GM06990 (cell line): ENCODE data around the gene IGFL2.

Source experiments
- DNase-seq: peaks from one replicate; pipeline ENCODE4 v3.0.0-alpha.2; 2011; ENCODE audit not compliant: insufficient read length; ENCODE audit errors: extremely low read depth
- H3K27me3 ChIP-seq: replicated peaks from 2 replicates; pipeline ENCODE4 v1.6.0; 2011; ENCODE audit warnings: low read length; ENCODE audit not compliant: control insufficient read depth, insufficient read depth
- H3K36me3 ChIP-seq: 2 replicates; pipeline ENCODE4 v1.5.1; 2011; ENCODE audit warnings: low read length; ENCODE audit not compliant: control insufficient read depth, insufficient read depth
- H3K4me3 ChIP-seq: replicated peaks from 2 replicates; pipeline ENCODE4 v1.5.1; 2011; ENCODE audit warnings: low read depth, mild to moderate bottlenecking, control low read depth, low read length
- CTCF ChIP-seq: IDR thresholded peaks from 2 replicates; pipeline ENCODE4 v1.5.1; 2011; ENCODE audit warnings: low read length, control low read depth, mild to moderate bottlenecking, inconsistent platforms; ENCODE audit not compliant: insufficient read depth, poor library complexity, severe bottlenecking

IGFL2 gene

GRCh38 chr19:46142294-46142693 lies 5.7 kb upstream of the IGFL2 start:
- TF ChIP-seq CTCF: no peak
- H3K27me3 ChIP-seq: no peaks in the 10 kb centered on the region; the same call in none of the 2 replicates

GRCh38 chr19:46144756-46145155 lies 3.3 kb upstream of the IGFL2 start:
- DNase-seq: no peak
- TF ChIP-seq CTCF: no peak
- H3K4me3 ChIP-seq: no peak overlapping the region
- no peaks in the 10 kb centered on the region; the same call in 1 of the 2 replicates for H3K27me3 ChIP-seq
- no peaks in the 10 kb centered on the region for H3K36me3 ChIP-seq

More at GRCh38 chr19:46142294-46142693, 5.7 kb upstream of the IGFL2 start:
- Histone ChIP-seq H3K36me3 (no peaks in the 10 kb centered on the region), H3K4me3 (no peak overlapping the region)
- no peak for DNase-seq

- Histone ChIP-seq H3K36me3 (no peaks in the 10 kb centered on the region), H3K4me3 (no peak overlapping the region), H3K27me3 (no peaks in the 10 kb centered on the region; the same call in 1 of the 2 replicates)
- TF ChIP-seq CTCF: no peak
- DNase-seq: no peak
These were observed 785 bp upstream of the IGFL2 start for GRCh38 chr19:46147166-46147740.

DNA sequence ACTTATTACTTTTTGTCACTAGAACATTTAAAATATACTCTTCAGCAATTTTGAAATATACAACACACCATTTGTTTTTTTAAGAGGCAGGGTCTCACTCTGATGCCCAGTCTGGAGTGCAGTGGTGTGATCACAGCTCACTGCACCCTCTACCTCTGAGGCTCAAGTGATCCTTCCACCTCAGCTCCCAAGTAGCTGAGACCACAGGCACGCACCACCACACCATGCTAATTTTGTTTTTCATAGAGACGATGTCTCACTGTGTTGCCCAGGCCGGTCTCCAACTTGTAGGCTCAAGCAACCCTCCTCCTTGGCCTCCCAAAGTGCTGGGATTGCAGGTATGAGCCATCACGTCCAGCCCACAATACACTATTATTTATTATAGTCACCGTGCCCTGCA lies 2.6 kb downstream of the IGFL2 start:
- no peak for TF ChIP-seq CTCF
- no peak for DNase-seq
- Histone ChIP-seq H3K36me3 (no peaks in the 10 kb centered on the region), H3K4me3 (no peak overlapping the region), H3K27me3 (no peaks in the 10 kb centered on the region; the same call in 1 of the 2 replicates)

- DNase-seq: no peak
- no peak for TF ChIP-seq CTCF
- no peaks in the 10 kb centered on the region for H3K36me3 ChIP-seq
- no peaks in the 10 kb centered on the region for H3K27me3 ChIP-seq
- H3K4me3 ChIP-seq: no peak overlapping the region
These were observed 7.2 kb downstream of the IGFL2 start for GRCh38 chr19:46155237-46155636.
